MM.1S (cell line): ENCODE measurements around the gene GUCY2C.
A peak's percentile ranks its signal among the peaks of the same experiment; 100 is the strongest.

Experiments
- DNase-seq: peaks from one replicate; pipeline ENCODE4 v3.0.0-alpha.2; 2015
- H2AFZ ChIP-seq: fragments of 300-600 bp; sonication (generic); 2 replicates; pipeline ENCODE4 v1.6.0; 2016; ENCODE audit warnings: antibody characterized with exemption, low read length
- H3F3A ChIP-seq: fragments of 300-600 bp; sonication (generic); 2 replicates; pipeline ENCODE4 v1.6.1; 2016; ENCODE audit warnings: mild to moderate bottlenecking, antibody characterized with exemption, low read length, moderate library complexity, mixed read lengths; ENCODE audit not compliant: insufficient read depth
- H3K27ac ChIP-seq: fragments of 300-600 bp; sonication (generic); 2 replicates; pipeline ENCODE4 v1.5.1; 2016; ENCODE audit warnings: mild to moderate bottlenecking, low read length
- H3K27me3 ChIP-seq: fragments of 300-600 bp; sonication (generic); replicated peaks from 2 replicates; pipeline ENCODE4 v1.6.0; 2016; ENCODE audit warnings: low read length; ENCODE audit not compliant: insufficient read depth
- H3K36me3 ChIP-seq: fragments of 300-600 bp; sonication (generic); replicated peaks from 2 replicates; pipeline ENCODE4 v1.6.1; 2016; ENCODE audit warnings: mild to moderate bottlenecking, low read length, mixed read lengths; ENCODE audit not compliant: insufficient read depth
- H3K4me1 ChIP-seq: fragments of 300-600 bp; sonication (generic); 2 replicates; pipeline ENCODE4 v1.6.1; 2016; ENCODE audit warnings: low read length, mixed read lengths
- H3K4me2 ChIP-seq: fragments of 300-600 bp; sonication (generic); 2 replicates; pipeline ENCODE4 v1.6.0; 2016; ENCODE audit warnings: low read depth, low read length
- H3K4me3 ChIP-seq: fragments of 300-600 bp; sonication (generic); 2 replicates; pipeline ENCODE4 v1.5.1; 2016; ENCODE audit warnings: low read length, mixed read lengths
- H3K79me2 ChIP-seq: fragments of 300-600 bp; sonication (generic); 2 replicates; pipeline ENCODE4 v1.6.1; 2016; ENCODE audit warnings: mixed run types, low read length, mixed read lengths
- H3K9ac ChIP-seq: fragments of 300-600 bp; sonication (generic); 2 replicates; pipeline ENCODE4 v1.6.1; 2016; ENCODE audit warnings: low read length, mixed read lengths
- H3K9me2 ChIP-seq: fragments of 300-600 bp; sonication (generic); replicated peaks from 2 replicates; pipeline ENCODE4 v1.6.1; 2016; ENCODE audit warnings: mild to moderate bottlenecking, low read length, mixed read lengths; ENCODE audit not compliant: insufficient read depth
- H3K9me3 ChIP-seq: fragments of 300-600 bp; sonication (generic); replicated peaks from 2 replicates; pipeline ENCODE4 v1.6.1; 2016; ENCODE audit warnings: mild to moderate bottlenecking, low read length, mixed read lengths; ENCODE audit not compliant: insufficient read depth
- H4K20me1 ChIP-seq: fragments of 300-600 bp; sonication (generic); 2 replicates; pipeline ENCODE4 v1.6.1; 2016; ENCODE audit warnings: mild to moderate bottlenecking, low read length, moderate library complexity, mixed read lengths; ENCODE audit not compliant: insufficient read depth
- CTCF ChIP-seq: fragments of 300-600 bp; sonication (generic); IDR thresholded peaks from 2 replicates; pipeline ENCODE4 v1.5.1; 2016; ENCODE audit warnings: antibody characterized with exemption, low read length, mixed read lengths
- EZH2 ChIP-seq: fragments of 300-600 bp; sonication (generic); optimal IDR thresholded peaks from 2 replicates; pipeline ENCODE3; 2017; ENCODE audit warnings: low read depth, mild to moderate bottlenecking, antibody characterized with exemption, low read length, mixed read lengths
- EZH2phosphoT487 ChIP-seq: fragments of 300-600 bp; sonication (generic); IDR thresholded peaks from 2 replicates; pipeline ENCODE4 v1.6.1; 2018; ENCODE audit warnings: antibody characterized with exemption, low read length

GUCY2C gene

DNA sequence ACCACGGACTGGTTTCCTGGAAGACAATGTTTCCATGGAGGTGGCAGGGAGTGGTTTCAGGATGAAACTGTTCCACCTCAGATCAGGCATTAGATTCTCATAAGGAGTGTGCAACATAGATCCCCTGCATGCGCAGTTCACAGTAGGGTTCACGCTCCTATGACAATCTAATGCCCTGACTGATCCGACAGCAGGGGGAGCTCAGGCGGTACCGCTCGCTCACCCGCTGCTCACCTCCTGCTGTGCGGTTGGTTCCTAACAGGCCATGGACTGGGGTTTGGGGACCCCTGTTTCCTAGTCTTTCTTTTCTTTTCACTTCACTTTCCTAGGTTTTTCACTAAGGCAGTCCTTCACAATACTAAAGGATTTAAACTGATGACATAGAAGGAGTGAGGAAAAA is 39.6 kb downstream of the GUCY2C start:
- Histone ChIP-seq H3K9me2 (no peaks in the 10 kb centered on the region), H3K4me3 (no peak overlapping the region), H3K4me2 (no peak overlapping the region), H3K27me3 (no peaks in the 10 kb centered on the region), H3F3A (no peaks in the 10 kb centered on the region), H2AFZ (no peak overlapping the region), H3K9me3 (no peaks in the 10 kb centered on the region), H3K36me3 (no peaks in the 10 kb centered on the region), H3K4me1 (no peaks in the 10 kb centered on the region), H3K9ac (no peak overlapping the region), H3K79me2 (no peaks in the 10 kb centered on the region), H3K27ac (no peak overlapping the region), H4K20me1 (no peaks in the 10 kb centered on the region)
- DNase-seq = no peak
- no peak for TF ChIP-seq EZH2
- no peak for TF ChIP-seq EZH2phosphoT487
- TF ChIP-seq CTCF = no peak

DNA sequence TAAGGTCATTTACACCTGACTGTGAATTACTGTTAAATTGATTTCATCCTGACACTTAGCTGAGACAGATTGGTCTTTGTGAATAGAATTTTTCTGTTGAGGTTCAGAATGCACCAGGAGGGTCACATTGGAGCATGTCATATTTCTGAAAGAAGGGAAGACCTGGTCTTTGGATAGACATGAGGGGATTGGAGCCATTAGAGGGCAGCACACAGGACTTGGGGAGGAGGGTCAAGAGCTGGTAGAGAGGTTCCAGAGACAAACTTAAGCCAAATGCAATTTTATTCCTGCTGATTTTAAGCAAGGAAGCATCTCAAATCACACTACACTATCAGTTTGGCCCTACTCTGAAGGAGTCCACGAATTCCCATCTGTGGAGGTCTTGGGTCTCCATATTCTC is 41.1 kb downstream of the GUCY2C start:
- no peak for DNase-seq
- Histone ChIP-seq H3K36me3 (no peaks in the 10 kb centered on the region), H3K9me3 (no peaks in the 10 kb centered on the region), H3K27ac (no peak overlapping the region), H3K4me3 (no peak overlapping the region), H3F3A (no peaks in the 10 kb centered on the region), H3K79me2 (no peaks in the 10 kb centered on the region), H2AFZ (no peak overlapping the region), H3K4me2 (no peak overlapping the region), H3K27me3 (no peaks in the 10 kb centered on the region), H3K9ac (no peak overlapping the region), H3K4me1 (no peaks in the 10 kb centered on the region), H3K9me2 (no peaks in the 10 kb centered on the region), H4K20me1 (no peaks in the 10 kb centered on the region)
- TF ChIP-seq EZH2 (no peak), CTCF (no peak)

GRCh38 chr12:14654842-14655241 is 41.6 kb downstream of the GUCY2C start:
- H3K9ac ChIP-seq = no peak overlapping the region
- H3K27ac ChIP-seq = no peak overlapping the region
- H3K4me3 ChIP-seq = no peak overlapping the region
- H2AFZ ChIP-seq = 0 out of 2 replicates have a peak overlapping the region, but pooled peaks have one; percentile 9
- no peaks in the 10 kb centered on the region for H3K79me2 ChIP-seq
- TF ChIP-seq EZH2 (no peak), EZH2phosphoT487 (no peak), CTCF (no peak)
- H3K36me3 ChIP-seq = no peaks in the 10 kb centered on the region
- no peak overlapping the region for H3K4me2 ChIP-seq
- no peaks in the 10 kb centered on the region for H3K9me3 ChIP-seq
- H4K20me1 ChIP-seq = no peaks in the 10 kb centered on the region
- H3F3A ChIP-seq = no peaks in the 10 kb centered on the region
- no peaks in the 10 kb centered on the region for H3K9me2 ChIP-seq
- no peak for DNase-seq
- H3K27me3 ChIP-seq = no peaks in the 10 kb centered on the region
- no peaks in the 10 kb centered on the region for H3K4me1 ChIP-seq
